CD4-positive, alpha-beta memory T cell (primary cell): ENCODE data around the gene AJAP1. TPM values are rescaled to one million over a fixed set of nuclear protein-coding genes. Genes with fewer than 3 reads are reported as not detected.

Experiments
- CTCF ChIA-PET: fragments of 350-600 bp; sonication (Branson Sonifier 250); formaldehyde crosslinking; loops from one replicate; lab custom pipeline; 2021; ENCODE audit warnings: inconsistent platforms; ENCODE audit not compliant: partially characterized antibody; lab: Charles Lee
- POLR2A ChIA-PET: fragments of 350-600 bp; sonication (Branson Sonifier 250); formaldehyde crosslinking; loops from one replicate; lab custom pipeline; 2021; ENCODE audit not compliant: partially characterized antibody; lab: Charles Lee
- DNase-seq, 5 donors: peaks; one replicate each; pipeline versions ENCODE4 v3.0.0 to v3.0.0-alpha.2; 2020 to 2022; ENCODE audit warnings: mixed read lengths in 1 of 5
- H3K27ac ChIP-seq: one replicate; pipeline ENCODE4 v1.7.0; 2013; ENCODE audit warnings: low read depth, low read length
- H3K27me3 ChIP-seq: 2 replicates; pipeline ENCODE4 v1.7.0; 2013; ENCODE audit warnings: mild to moderate bottlenecking, low read length, moderate library complexity; ENCODE audit not compliant: insufficient read depth
- H3K36me3 ChIP-seq: 2 replicates; pipeline ENCODE4 v1.7.0; 2013; ENCODE audit warnings: mild to moderate bottlenecking, low read length, moderate library complexity; ENCODE audit not compliant: insufficient read depth
- H3K4me1 ChIP-seq: 2 replicates; pipeline ENCODE4 v1.7.0; 2013; ENCODE audit warnings: mild to moderate bottlenecking, low read length, moderate library complexity; ENCODE audit not compliant: insufficient read depth
- H3K4me3 ChIP-seq, 2 donors: one replicate each; pipeline ENCODE4 v1.7.0; 2013; ENCODE audit warnings: low read length in 2 of 2, mild to moderate bottlenecking in 1 of 2
- H3K9me3 ChIP-seq, 2 donors: one replicate each; pipeline ENCODE4 v1.7.0; 2013; ENCODE audit warnings: low read length in 2 of 2, control low read depth in 1 of 2; ENCODE audit not compliant: control insufficient read depth in 1 of 2
- H3K27ac Mint-ChIP-seq, 7 donors: one replicate each; pipeline ENCODE4 v1.8.0; 2020 to 2021; ENCODE audit warnings: mixed read lengths in 7 of 7, mild to moderate bottlenecking in 6 of 7, inconsistent platforms in 3 of 7, moderate library complexity in 3 of 7
- H3K27me3 Mint-ChIP-seq, 2 donors: one replicate each; pipeline ENCODE4 v1.8.0; 2020 to 2021; ENCODE audit warnings: mixed read lengths in 2 of 2
- H3K36me3 Mint-ChIP-seq, 2 donors: one replicate each; pipeline ENCODE4 v1.8.0; 2020 to 2021; ENCODE audit warnings: mixed read lengths in 2 of 2, inconsistent platforms in 1 of 2, mild to moderate bottlenecking in 1 of 2
- H3K4me1 Mint-ChIP-seq, 4 donors: one replicate each; pipeline ENCODE4 v1.8.0; 2020 to 2021; ENCODE audit warnings: mixed read lengths in 4 of 4, mild to moderate bottlenecking in 1 of 4
- H3K4me3 Mint-ChIP-seq, 8 donors: one replicate each; pipeline ENCODE4 v1.8.0; 2020 to 2021; ENCODE audit warnings: mixed read lengths in 8 of 8, mild to moderate bottlenecking in 7 of 8, moderate library complexity in 6 of 8, inconsistent platforms in 3 of 8
- H3K9me3 Mint-ChIP-seq, 8 donors: one replicate each; pipeline ENCODE4 v1.8.0; 2020 to 2021; ENCODE audit warnings: mixed read lengths in 8 of 8, mild to moderate bottlenecking in 5 of 8, inconsistent platforms in 3 of 8, moderate library complexity in 1 of 8
- intact Hi-C: fragments of 100-400 bp; cut with micrococcal nuclease; formaldehyde crosslinking; loops from one replicate; pipeline ENCODE4 v1.15.1; 2023
- polyA plus RNA-seq, 2 donors: library from polyadenylated mRNA; unstranded; fragments of 300-500 nt; fragmentation: Illumina TruSeq; gene quantifications; one replicate each; pipeline ENCODE4 v1.2.3, GENCODE V29; 2021
- total RNA-seq, 2 experiments: library from RNA; stranded (reverse); gene quantifications; one replicate each; pipeline ENCODE4 v1.2.3, GENCODE V29; 2021

The AJAP1 gene
- total and polyA plus RNA-seq, 4 experiments from 2014 or later = 0.09 TPM; not detected in 3

DNA sequence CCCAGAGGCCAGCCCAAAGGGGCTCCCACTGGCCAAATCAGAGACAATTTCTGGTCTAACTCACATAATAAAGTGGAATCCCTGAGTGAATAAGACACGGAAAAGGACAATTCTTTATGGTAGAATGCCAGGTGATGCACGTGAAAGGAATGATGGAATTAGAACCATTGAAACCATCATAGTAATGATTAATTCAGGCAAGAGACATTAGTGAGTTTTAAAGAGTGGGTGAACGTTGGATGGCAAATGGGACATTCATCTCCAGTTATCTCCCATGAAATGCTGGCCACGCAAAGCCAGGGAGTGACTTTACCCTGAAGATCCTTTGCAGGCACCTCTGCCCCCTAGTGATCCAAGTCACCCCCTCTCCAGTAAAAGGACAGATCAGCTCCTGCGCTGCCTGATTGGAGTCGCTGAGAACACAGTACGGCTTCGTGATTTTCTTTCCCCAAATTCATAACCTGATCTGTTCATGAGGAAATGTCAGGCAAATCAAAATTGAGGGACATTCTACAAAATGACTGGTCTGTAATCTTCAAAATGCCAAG, 87.5 kb downstream of the AJAP1 start:
- Mint-ChIP-seq H3K4me3 (no peak overlapping the region), H3K36me3 (no peaks in the 10 kb centered on the region), H3K27me3 (peaks cover 2 to 4% of the 10 kb centered on the region in 2 donors), H3K27ac (no peak overlapping the region), H3K9me3 (peaks cover 0 to 9% (median 0%) of the 10 kb centered on the region in 8 donors), H3K4me1 (no peaks in the 10 kb centered on the region)
- no peak for DNase-seq
- POLR2A ChIA-PET = no interaction called here
- Histone ChIP-seq H3K36me3 (no peaks in the 10 kb centered on the region), H3K27me3 (no peaks in the 10 kb centered on the region), H3K9me3 (no peaks in the 10 kb centered on the region), H3K4me1 (no peaks in the 10 kb centered on the region), H3K27ac (no peak overlapping the region), H3K4me3 (no peak overlapping the region)
- CTCF ChIA-PET = no interaction called here
- intact Hi-C loops = no loop called here

DNA sequence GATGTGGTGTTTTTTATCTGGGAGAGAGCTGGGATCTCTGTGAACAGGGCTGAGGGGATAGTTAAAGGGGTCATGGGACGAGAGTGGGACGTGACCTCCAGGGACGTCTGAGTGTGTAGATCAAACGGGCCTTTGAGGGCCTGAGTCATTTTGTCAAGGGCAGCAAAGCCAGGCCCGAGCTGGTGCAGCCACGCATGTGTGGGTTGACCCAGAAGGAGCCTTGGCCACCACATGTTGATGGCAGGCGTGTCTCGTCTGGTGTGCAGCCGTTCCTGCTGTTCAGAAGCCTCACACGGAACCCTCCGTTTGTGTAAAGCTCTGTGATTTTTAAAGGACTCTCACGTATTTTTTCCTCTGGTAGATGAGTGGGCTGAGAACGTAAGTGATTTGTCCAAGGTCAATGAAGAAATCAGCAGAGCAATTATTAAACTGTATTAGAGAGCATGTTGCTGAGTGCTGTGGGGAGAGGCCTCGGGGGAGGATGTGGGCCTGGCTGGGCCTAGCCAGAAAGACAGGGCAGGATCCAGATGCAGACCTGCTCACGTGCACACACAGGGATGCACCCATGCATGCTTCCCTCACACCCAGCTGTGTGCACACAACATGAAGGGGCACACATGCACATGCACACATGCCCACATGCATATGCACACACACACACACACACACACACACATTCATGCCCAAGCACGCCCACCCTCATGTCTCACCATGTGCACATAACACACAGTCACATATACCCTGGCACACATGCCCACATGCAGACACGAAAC, 89.8 kb downstream of the AJAP1 start:
- ChIA-PET CTCF (no interaction called here), POLR2A (no interaction called here)
- H3K27ac ChIP-seq = no peak overlapping the region
- H3K27me3 Mint-ChIP-seq = peaks cover 0 to 2% of the 10 kb centered on the region in 2 donors
- H3K9me3 ChIP-seq = no peaks in the 10 kb centered on the region
- peaks cover 0 to 5% (median 0%) of the 10 kb centered on the region in 8 donors for H3K9me3 Mint-ChIP-seq
- DNase-seq = no peak
- H3K4me3 Mint-ChIP-seq = no peak overlapping the region
- H3K36me3 Mint-ChIP-seq = no peaks in the 10 kb centered on the region
- H3K4me3 ChIP-seq = no peak overlapping the region
- no peaks in the 10 kb centered on the region for H3K27me3 ChIP-seq
- H3K27ac Mint-ChIP-seq = no peak overlapping the region
- no peaks in the 10 kb centered on the region for H3K36me3 ChIP-seq
- H3K4me1 Mint-ChIP-seq = no peaks in the 10 kb centered on the region
- H3K4me1 ChIP-seq = no peaks in the 10 kb centered on the region
- intact Hi-C loops = no loop called here

DNA sequence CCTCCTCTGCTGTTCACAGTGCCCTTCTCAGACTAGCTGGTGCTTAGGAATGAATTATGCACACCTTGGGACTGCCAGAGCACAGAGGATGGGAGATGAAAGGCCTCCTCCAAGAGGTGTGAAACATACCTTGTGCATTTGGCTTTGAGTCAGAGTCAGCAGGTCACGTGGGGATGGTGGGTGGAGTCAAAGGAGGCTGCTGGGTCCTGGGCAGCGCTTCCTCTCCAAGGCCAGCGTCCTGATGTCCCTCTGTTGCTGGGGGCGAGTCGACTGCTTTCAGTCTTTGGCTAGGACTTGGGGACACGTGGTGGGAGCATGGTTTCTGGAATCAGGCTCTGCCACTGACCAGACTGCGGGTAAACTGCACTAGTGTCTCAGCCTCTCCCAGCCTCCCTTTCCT, 91.2 kb downstream of the AJAP1 start:
- H3K27me3 Mint-ChIP-seq = peaks cover 0 to 2% of the 10 kb centered on the region in 2 donors
- CTCF ChIA-PET = no interaction called here
- Histone ChIP-seq H3K27me3 (no peaks in the 10 kb centered on the region), H3K27ac (no peak overlapping the region), H3K4me3 (no peak overlapping the region), H3K9me3 (no peaks in the 10 kb centered on the region), H3K36me3 (no peaks in the 10 kb centered on the region), H3K4me1 (no peaks in the 10 kb centered on the region)
- no peaks in the 10 kb centered on the region for H3K9me3 Mint-ChIP-seq
- intact Hi-C loops = no loop called here
- H3K4me3 Mint-ChIP-seq = no peak overlapping the region
- no peak overlapping the region for H3K27ac Mint-ChIP-seq
- POLR2A ChIA-PET = no interaction called here
- DNase-seq = no peak
- no peaks in the 10 kb centered on the region for H3K4me1 Mint-ChIP-seq
- no peaks in the 10 kb centered on the region for H3K36me3 Mint-ChIP-seq

DNA sequence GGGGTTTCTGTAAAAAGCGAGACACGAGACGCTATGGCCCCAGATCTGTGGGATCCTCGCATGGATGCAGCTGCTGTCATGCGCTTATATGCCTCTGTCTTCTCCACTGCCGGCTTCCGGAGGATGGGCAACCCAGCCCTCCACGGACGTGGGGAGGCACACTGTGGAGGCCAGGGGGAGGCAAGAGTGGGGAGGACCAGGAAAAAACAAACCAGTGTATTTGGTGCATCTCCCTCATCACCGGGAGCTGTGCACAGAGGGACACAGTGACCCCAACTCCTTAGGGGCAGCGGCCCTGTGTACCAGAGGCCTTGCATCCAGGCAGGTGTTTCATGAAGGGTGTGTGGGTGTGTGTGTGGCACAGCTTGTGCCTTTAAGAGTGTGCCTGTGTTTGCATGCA, 95.0 kb downstream of the AJAP1 start:
- DNase-seq = no peak
- Histone ChIP-seq H3K4me1 (no peaks in the 10 kb centered on the region), H3K4me3 (no peak overlapping the region), H3K9me3 (no peaks in the 10 kb centered on the region), H3K36me3 (no peaks in the 10 kb centered on the region), H3K27ac (no peak overlapping the region), H3K27me3 (no peaks in the 10 kb centered on the region)
- no peaks in the 10 kb centered on the region for H3K36me3 Mint-ChIP-seq
- H3K4me1 Mint-ChIP-seq = no peaks in the 10 kb centered on the region
- POLR2A ChIA-PET = no interaction called here
- H3K9me3 Mint-ChIP-seq = peaks cover 0 to 5% (median under 1%) of the 10 kb centered on the region in 8 donors
- intact Hi-C loops = no loop called here
- H3K27ac Mint-ChIP-seq = no peak overlapping the region
- peaks cover 0 to 2% of the 10 kb centered on the region in 2 donors for H3K27me3 Mint-ChIP-seq
- CTCF ChIA-PET = no interaction called here
- no peak overlapping the region for H3K4me3 Mint-ChIP-seq

DNA sequence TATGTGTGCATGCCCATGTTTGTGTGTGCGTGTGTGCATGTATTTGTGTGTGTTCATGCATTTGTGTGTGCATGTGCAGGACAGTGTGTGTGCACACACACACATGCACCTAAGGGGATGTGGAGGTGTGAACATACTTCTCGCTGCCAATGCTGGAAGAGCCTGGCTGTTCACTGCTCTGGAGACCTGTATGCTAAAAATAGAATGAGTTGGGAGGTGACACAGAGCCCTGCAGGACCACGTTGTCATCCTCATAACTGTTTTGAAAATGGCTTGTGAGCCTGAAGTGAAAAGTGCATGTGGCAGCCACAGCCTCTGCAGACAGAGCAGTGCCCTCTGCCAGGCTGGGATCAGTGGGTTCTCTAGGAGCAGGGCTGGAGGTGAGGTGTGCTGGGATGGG, 95.8 kb downstream of the AJAP1 start:
- CTCF ChIA-PET = no interaction called here

DNA sequence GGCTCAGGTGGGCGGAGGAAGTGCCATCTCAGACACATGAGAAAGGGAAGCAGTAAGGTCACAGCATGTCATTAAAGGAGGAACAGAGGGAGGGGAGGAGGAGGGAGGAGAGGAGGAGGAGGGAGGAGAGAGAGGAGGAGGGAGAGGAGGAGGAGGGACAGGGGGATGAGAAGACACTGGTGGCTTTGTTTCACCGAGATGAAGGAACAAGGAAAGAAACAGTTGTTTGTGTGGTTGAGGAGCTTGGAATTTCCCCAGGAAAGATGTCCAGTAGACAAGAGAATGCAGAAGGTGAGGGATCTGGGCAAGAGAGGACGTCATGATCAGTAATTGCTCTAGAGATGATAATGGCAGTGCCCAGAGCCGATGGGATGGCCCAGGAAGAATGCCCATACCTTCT, 97.7 kb downstream of the AJAP1 start:
- peaks cover 0 to 6% (median 2%) of the 10 kb centered on the region in 8 donors for H3K9me3 Mint-ChIP-seq
- H3K27me3 ChIP-seq = no peaks in the 10 kb centered on the region
- no peak overlapping the region for H3K4me3 ChIP-seq
- H3K27ac ChIP-seq = no peak overlapping the region
- ChIA-PET POLR2A (no interaction called here), CTCF (no interaction called here)
- no peaks in the 10 kb centered on the region for H3K36me3 ChIP-seq
- no peaks in the 10 kb centered on the region for H3K4me1 ChIP-seq
- no peak for DNase-seq
- no peaks in the 10 kb centered on the region for H3K4me1 Mint-ChIP-seq
- intact Hi-C loops = no loop called here
- H3K9me3 ChIP-seq = no peaks in the 10 kb centered on the region
- H3K4me3 Mint-ChIP-seq = no peak overlapping the region
- no peaks in the 10 kb centered on the region for H3K36me3 Mint-ChIP-seq
- H3K27ac Mint-ChIP-seq = no peak overlapping the region
- peaks cover 2 to 3% of the 10 kb centered on the region in 2 donors for H3K27me3 Mint-ChIP-seq

More for the DNA sequence above, 95.8 kb downstream of the AJAP1 start:
- peaks cover 0 to 6% (median 1%) of the 10 kb centered on the region in 8 donors for H3K9me3 Mint-ChIP-seq
- H3K27ac ChIP-seq = no peak overlapping the region
- H3K36me3 Mint-ChIP-seq = no peaks in the 10 kb centered on the region
- H3K36me3 ChIP-seq = no peaks in the 10 kb centered on the region
- no peaks in the 10 kb centered on the region for H3K4me1 Mint-ChIP-seq
- H3K27me3 Mint-ChIP-seq = peaks cover 0 to 2% of the 10 kb centered on the region in 2 donors
- intact Hi-C loops = no loop called here
- H3K4me3 ChIP-seq = no peak overlapping the region
- POLR2A ChIA-PET = no interaction called here
- no peaks in the 10 kb centered on the region for H3K4me1 ChIP-seq
- DNase-seq = no peak
- H3K27ac Mint-ChIP-seq = no peak overlapping the region
- no peak overlapping the region for H3K4me3 Mint-ChIP-seq
- H3K27me3 ChIP-seq = no peaks in the 10 kb centered on the region
- no peaks in the 10 kb centered on the region for H3K9me3 ChIP-seq

DNA sequence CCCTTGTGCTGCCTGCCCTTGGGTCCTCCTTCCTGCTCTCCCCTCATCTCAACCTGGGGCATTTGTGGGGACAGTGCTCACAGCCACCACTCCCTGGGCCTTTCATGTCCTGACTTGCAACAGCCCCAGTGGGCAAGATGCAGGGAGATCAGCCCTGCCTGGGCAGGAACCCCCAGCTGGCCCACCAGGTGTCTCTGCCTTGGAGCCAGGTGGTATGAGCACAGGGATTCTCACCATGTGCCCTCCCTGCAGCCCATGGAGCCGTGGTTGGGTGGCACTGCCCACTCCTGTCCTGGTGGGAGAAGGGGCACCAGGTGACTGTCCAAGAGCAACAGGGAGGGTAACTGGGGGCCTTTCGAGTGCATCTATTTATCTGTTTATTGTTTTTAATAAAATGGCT, 100.4 kb downstream of the AJAP1 start:
- Mint-ChIP-seq H3K4me1 (no peaks in the 10 kb centered on the region), H3K4me3 (no peak overlapping the region), H3K9me3 (peaks cover 0 to 13% (median 6%) of the 10 kb centered on the region in 8 donors), H3K27ac (no peak overlapping the region), H3K27me3 (peaks cover 3 to 6% of the 10 kb centered on the region in 2 donors), H3K36me3 (no peaks in the 10 kb centered on the region)
- Histone ChIP-seq H3K4me3 (no peak overlapping the region), H3K36me3 (no peaks in the 10 kb centered on the region), H3K27me3 (no peaks in the 10 kb centered on the region), H3K27ac (no peak overlapping the region), H3K9me3 (no peaks in the 10 kb centered on the region), H3K4me1 (no peaks in the 10 kb centered on the region)
- CTCF ChIA-PET = no interaction called here
- intact Hi-C loops = no loop called here
- DNase-seq = no peak
- POLR2A ChIA-PET = no interaction called here
